ENCODE data around the gene PCED1A. TPM values are rescaled to one million over a fixed set of nuclear protein-coding genes. Genes with fewer than 3 reads are reported as not detected.
A peak's percentile ranks its signal among the peaks of the same experiment; 100 is the strongest.
"Not testable (repeated sequence)": the region's sequence is repeated elsewhere in the genome, so short reads cannot be mapped to it uniquely, and the experiment has no call there.

The PCED1A gene
- total RNA-seq, 2 donors from 2014 or later: 52.8 to 58.9 TPM

DNA sequence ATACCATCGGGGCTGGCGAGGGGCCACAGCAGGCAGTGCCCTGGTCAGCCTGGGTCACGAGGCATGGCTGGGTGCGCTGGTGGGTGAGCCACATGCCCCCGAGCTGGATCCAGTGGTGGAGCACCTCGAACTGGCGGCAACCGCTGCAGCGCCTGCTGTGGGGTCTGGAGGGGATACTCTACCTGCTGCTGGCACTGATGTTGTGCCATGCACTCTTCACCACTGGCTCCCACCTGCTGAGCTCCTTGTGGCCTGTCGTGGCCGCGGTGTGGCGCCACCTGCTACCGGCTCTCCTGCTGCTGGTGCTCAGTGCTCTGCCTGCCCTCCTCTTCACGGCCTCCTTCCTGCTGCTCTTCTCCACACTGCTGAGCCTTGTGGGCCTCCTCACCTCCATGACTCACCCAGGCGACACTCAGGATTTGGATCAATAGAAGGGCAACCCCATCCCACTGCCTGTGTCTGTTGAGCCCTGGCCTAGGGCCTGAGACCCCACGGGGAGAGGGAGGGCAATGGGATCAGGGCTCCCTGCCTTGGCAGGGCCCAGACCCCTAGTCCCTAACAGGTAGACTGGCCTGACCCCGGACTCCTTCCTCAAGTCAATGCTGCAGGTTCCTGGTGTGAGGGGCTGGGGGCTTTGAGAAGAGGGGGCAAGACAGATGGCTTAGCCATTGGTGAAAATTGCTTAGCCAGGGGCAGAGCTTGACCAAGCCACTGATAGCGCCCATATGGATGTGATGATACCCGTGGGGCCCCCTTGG is 23.7 kb downstream of the PCED1A start:
- ATAC-seq (replicated peaks in 1 of 2): peak; percentile 45 to 59
- peaks cover 4 to 9% of the 10 kb centered on the region in 2 donors for H3K36me3 Mint-ChIP-seq (ENCODE audit: insufficient read depth in 2 of 2)
- H3K27me3 Mint-ChIP-seq (ENCODE audit: low read depth): peaks cover 29% of the 10 kb centered on the region
- no peak overlapping the region for H3K4me3 Mint-ChIP-seq
- H3K4me1 Mint-ChIP-seq (ENCODE audit: low read depth): peaks cover 10% of the 10 kb centered on the region
- no peak overlapping the region for H3K27ac Mint-ChIP-seq
- H3K9me3 Mint-ChIP-seq: peaks cover 3 to 5% of the 10 kb centered on the region in 2 donors
- no peak for DNase-seq

DNA sequence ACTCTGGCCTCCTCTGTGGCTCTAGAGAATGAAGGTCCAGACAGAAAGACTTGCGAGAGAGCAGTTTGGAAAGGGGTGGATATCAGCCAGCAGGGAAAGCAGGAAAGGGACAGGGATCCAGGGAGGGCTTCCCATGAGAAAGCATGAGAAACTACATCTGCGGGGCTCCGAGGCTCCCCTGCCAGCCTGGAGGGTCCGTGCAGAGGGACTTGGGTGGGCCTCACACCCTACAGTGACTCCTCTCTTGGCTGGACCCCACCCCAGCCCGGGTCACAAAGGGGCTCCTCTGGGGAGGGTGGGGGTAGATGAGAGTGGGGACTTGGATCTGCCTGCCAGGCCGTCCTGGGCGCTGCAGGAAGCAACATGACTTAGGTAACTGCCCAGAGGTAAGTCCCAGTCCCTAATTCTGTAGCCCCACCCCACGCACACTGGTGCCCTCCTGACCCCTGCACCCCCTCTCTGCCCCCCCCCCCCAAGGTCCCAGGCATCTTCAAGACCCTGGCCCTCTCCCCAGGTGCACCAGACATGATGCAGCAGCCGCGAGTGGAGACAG is 24.3 kb downstream of the PCED1A start, which contains the start of gene TMEM239:
Gene TMEM239 (plus strand): TSS at position 335 of the 553 bp plus-strand sequence. CDS start 191 bp downstream, at position 526.
- H3K36me3 Mint-ChIP-seq (ENCODE audit: insufficient read depth in 2 of 2): peaks cover 4 to 14% of the 10 kb centered on the region in 2 donors
- no peak for ATAC-seq (replicated peaks in 1 of 2)
- H3K27me3 Mint-ChIP-seq (ENCODE audit: low read depth): peaks cover 32% of the 10 kb centered on the region
- peaks cover 3 to 5% of the 10 kb centered on the region in 2 donors for H3K9me3 Mint-ChIP-seq
- peaks cover 6% of the 10 kb centered on the region for H3K4me1 Mint-ChIP-seq (ENCODE audit: low read depth)
- no peak for DNase-seq
- no peak within 1 kb of the TSS for H3K27ac Mint-ChIP-seq
- no peak within 1 kb of the TSS for H3K4me3 Mint-ChIP-seq

DNA sequence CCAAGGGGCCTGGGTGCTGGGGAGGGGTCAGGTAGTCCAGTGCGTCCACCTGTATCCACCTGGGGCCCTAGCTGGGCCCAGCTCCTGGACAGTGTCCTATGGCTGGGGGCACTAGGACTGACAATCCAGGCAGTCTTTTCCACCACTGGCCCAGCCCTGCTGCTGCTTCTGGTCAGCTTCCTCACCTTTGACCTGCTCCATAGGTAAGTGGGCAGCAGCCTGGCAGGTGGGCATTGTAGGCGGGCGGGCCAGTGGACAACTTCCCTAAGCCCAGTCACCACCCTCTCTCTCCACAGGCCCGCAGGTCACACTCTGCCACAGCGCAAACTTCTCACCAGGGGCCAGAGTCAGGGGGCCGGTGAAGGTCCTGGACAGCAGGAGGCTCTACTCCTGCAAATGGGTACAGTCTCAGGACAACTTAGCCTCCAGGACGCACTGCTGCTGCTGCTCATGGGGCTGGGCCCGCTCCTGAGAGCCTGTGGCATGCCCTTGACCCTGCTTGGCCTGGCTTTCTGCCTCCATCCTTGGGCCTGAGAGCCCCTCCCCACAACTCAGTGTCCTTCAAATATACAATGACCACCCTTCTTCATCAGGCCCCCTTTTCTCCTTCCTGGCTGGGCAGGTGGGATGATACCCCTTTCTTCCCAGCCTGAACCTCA is 25.1 kb downstream of the PCED1A start:
- DNase-seq (no peak), ATAC-seq (replicated peaks in 1 of 2) (no peak)
- Mint-ChIP-seq H3K4me3 (no peak overlapping the region), H3K9me3 (peaks cover 3 to 5% of the 10 kb centered on the region in 2 donors), H3K27me3 (ENCODE audit: low read depth) (peaks cover 30% of the 10 kb centered on the region), H3K4me1 (ENCODE audit: low read depth) (peaks cover 3% of the 10 kb centered on the region), H3K27ac (no peak overlapping the region), H3K36me3 (ENCODE audit: insufficient read depth in 2 of 2) (peaks cover 4 to 15% of the 10 kb centered on the region in 2 donors)

DNA sequence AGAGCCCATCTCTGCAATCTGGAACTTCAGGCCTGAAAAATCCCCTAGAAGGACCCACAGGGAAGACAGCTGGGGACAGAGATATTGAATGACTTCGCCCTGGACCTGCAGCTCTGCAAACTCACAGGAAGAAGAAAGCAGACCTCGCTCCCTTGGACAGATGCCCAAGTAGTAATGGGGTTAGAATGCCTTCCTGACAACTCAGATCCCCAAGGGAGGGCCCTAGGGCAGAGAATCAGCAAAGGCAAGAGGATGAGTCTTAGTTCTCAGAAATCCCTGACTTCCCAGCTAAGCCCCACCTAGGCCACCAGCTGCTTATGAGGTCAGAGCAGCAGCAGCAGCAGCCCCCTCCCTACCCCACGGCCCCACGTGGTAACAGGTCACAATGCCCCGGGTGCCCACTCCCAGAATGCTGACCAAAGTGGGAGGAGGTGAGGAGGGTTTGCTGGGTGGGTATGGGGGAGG is 25.8 kb downstream of the PCED1A start, which contains the start of gene C20orf141:
Gene C20orf141 (plus strand): TSS at position 401 of the 465 bp plus-strand sequence. CDS start 198 bp downstream, outside the sequence.
- H3K4me1 Mint-ChIP-seq (ENCODE audit: low read depth): no peaks in the 10 kb centered on the region
- no peak for DNase-seq
- no peak within 1 kb of the TSS for H3K27ac Mint-ChIP-seq
- peaks cover 22% of the 10 kb centered on the region for H3K27me3 Mint-ChIP-seq (ENCODE audit: low read depth)
- ATAC-seq (replicated peaks in 1 of 2): no peak
- H3K9me3 Mint-ChIP-seq: peaks cover 3 to 5% of the 10 kb centered on the region in 2 donors
- no peak within 1 kb of the TSS for H3K4me3 Mint-ChIP-seq
- H3K36me3 Mint-ChIP-seq (ENCODE audit: insufficient read depth in 2 of 2): peaks cover 4 to 15% of the 10 kb centered on the region in 2 donors

DNA sequence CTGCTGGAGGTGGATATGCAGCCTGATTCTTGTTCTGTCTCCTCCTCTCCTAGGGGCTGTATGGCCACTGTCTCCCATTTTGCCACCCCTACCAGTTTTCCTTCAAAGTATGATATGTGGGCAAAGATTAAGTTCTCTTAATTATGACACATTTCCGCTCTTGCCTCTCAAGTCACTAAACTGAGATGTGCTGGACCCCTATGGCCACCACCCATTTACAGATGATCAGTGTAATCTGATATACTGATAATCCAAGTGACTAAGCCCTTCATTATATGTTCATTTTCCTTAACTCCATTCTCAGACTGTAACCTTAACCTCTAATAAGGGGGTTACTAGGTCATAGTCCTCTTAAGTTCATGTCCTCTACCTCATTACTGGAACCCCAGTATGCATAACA is 26.4 kb downstream of the PCED1A start:
- DNase-seq (no peak), ATAC-seq (replicated peaks in 1 of 2) (no peak)
- Mint-ChIP-seq H3K27ac (no peak overlapping the region), H3K27me3 (ENCODE audit: low read depth) (peaks cover 26% of the 10 kb centered on the region), H3K9me3 (peaks cover 3 to 5% of the 10 kb centered on the region in 2 donors), H3K4me3 (no peak overlapping the region), H3K36me3 (ENCODE audit: insufficient read depth in 2 of 2) (peaks cover 4 to 15% of the 10 kb centered on the region in 2 donors), H3K4me1 (ENCODE audit: low read depth) (peaks cover 3% of the 10 kb centered on the region)

DNA sequence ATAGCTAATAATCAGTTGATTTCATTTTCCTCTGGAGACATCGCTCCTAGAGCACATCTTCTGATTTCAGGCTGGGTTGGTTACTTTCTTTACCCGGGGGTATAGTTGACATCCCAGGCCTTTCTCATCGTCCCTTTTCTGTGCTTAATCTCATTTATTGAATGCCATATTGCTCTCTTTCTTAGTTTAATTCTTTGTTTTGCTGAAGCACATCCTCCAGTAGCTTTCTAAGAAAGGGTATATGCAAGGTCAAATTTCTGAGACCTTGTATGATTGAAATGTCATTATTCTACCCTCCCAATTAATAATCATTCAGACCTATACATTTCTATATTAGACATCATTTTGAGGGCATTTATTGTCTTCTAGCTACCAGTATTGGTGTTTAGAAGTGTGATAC is 28.3 kb downstream of the PCED1A start:
- H3K27me3 Mint-ChIP-seq (ENCODE audit: low read depth): peaks cover 31% of the 10 kb centered on the region
- DNase-seq (no peak), ATAC-seq (replicated peaks in 1 of 2) (no peak)
- peaks cover 3 to 5% of the 10 kb centered on the region in 2 donors for H3K9me3 Mint-ChIP-seq
- no peak overlapping the region for H3K4me3 Mint-ChIP-seq
- H3K36me3 Mint-ChIP-seq (ENCODE audit: insufficient read depth in 2 of 2): peaks cover 4 to 15% of the 10 kb centered on the region in 2 donors
- H3K4me1 Mint-ChIP-seq (ENCODE audit: low read depth): peaks cover 6% of the 10 kb centered on the region
- no peak overlapping the region for H3K27ac Mint-ChIP-seq

DNA sequence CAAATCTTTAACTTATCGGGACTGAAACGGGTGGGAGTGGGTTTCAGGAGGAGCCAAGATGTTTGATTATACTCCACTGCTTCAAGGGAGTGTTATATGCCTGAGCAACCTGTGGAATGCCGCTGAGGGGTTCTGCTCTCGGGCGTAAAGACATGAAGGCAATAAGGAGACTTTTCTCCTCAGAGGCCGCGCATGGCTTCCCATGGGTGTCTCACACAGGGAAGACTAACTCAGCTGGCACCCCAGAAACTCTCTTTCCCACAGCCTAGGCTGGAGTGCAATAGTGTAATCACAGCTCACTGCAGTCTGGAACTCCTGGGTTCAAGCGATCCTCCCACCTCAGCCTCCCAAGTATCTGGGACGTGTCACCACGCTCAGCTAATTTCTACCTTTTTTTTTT is 30.8 kb downstream of the PCED1A start:
- Mint-ChIP-seq H3K27me3 (ENCODE audit: low read depth) (peaks cover 45% of the 10 kb centered on the region), H3K9me3 (peaks cover 3 to 5% of the 10 kb centered on the region in 2 donors), H3K4me1 (ENCODE audit: low read depth) (peaks cover 6% of the 10 kb centered on the region), H3K27ac (no peak overlapping the region), H3K36me3 (ENCODE audit: insufficient read depth in 2 of 2) (peaks cover 4 to 15% of the 10 kb centered on the region in 2 donors), H3K4me3 (no peak overlapping the region)
- ATAC-seq (replicated peaks in 1 of 2) (no peak), DNase-seq (no peak)

DNA sequence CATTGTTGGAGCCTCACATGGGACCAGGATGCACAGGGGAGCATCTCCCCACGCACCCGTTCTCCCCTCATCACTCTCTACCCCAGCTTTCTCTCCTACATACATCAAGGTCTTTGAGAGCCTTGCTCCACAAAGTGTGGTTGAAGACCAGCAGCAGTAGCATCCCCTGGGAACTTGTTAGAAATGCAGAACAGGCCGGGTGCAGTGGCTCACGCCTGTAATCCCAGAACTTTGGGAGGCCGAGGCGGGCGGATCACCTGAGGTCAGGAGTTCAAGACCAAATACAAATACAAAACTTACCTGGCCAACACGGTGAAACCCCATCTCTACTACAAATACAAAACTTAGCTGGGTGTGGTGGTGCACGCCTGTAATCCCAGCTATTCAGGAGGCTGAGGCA is 32.5 kb downstream of the PCED1A start:
- H3K9me3 Mint-ChIP-seq; ATAC-seq (replicated peaks in 1 of 2); H3K27ac Mint-ChIP-seq; H3K4me3 Mint-ChIP-seq; H3K4me1 Mint-ChIP-seq (ENCODE audit: low read depth); DNase-seq: not testable (repeated sequence)
- Mint-ChIP-seq H3K36me3 (ENCODE audit: insufficient read depth in 2 of 2) (peaks cover 2 to 12% of the 10 kb centered on the region in 2 donors), H3K27me3 (ENCODE audit: low read depth) (peaks cover 51% of the 10 kb centered on the region)

DNA sequence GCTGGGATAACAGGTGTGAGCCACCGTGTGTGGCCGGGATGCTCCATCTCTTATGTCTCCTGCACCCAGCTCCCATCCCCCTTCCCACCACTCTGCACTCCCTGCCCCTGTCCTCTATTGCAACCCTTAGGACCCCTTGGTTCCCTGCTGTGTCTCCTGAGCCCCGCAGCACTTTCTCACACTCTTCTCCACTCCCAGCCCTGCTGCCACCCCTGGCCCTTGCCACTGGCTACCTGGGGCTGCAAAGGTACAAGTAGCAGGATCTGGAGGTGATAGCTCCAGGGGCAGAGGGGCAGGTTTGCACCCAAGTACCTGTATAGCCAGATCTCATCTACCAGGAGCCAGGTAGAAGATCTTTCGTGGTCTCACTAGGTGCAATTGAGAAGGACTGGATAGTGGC is 33.4 kb downstream of the PCED1A start:
- peaks cover 58% of the 10 kb centered on the region for H3K27me3 Mint-ChIP-seq (ENCODE audit: low read depth)
- H3K27ac Mint-ChIP-seq: no peak overlapping the region

DNA sequence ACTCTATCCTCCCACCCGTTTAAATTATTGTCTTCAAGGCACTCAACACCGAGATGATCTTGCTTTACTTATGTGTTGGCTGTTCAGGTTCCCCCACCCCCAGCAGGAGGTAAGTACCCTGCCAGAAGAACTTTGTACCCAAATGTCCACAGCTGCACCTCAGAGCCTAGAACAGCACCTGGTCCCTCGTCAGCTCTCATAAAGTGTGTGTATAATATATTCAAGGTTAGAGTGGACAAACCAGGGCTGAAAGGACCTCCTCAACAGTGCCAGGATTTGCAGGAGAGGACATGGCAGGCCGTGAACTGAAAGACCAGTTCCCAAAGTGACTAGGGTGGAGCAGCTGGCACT is 34.1 kb downstream of the PCED1A start:
- H3K9me3 Mint-ChIP-seq: no peaks in the 10 kb centered on the region
- no peak overlapping the region for H3K27ac Mint-ChIP-seq
- peaks cover 0 to 3% of the 10 kb centered on the region in 2 donors for H3K36me3 Mint-ChIP-seq (ENCODE audit: insufficient read depth in 2 of 2)
- H3K4me1 Mint-ChIP-seq (ENCODE audit: low read depth): peaks cover 11% of the 10 kb centered on the region
- H3K27me3 Mint-ChIP-seq (ENCODE audit: low read depth): peaks cover 54% of the 10 kb centered on the region
- H3K4me3 Mint-ChIP-seq: no peak overlapping the region
- DNase-seq (no peak), ATAC-seq (replicated peaks in 1 of 2) (no peak)

More for the DNA sequence above, 33.4 kb downstream of the PCED1A start:
- peaks cover 6% of the 10 kb centered on the region for H3K4me1 Mint-ChIP-seq (ENCODE audit: low read depth)
- no peak for ATAC-seq (replicated peaks in 1 of 2)
- no peak for DNase-seq
- H3K4me3 Mint-ChIP-seq: no peak overlapping the region
- peaks cover 0 to 9% of the 10 kb centered on the region in 2 donors for H3K36me3 Mint-ChIP-seq (ENCODE audit: insufficient read depth in 2 of 2)
- H3K9me3 Mint-ChIP-seq: peaks cover 0 to 2% of the 10 kb centered on the region in 2 donors

DNA sequence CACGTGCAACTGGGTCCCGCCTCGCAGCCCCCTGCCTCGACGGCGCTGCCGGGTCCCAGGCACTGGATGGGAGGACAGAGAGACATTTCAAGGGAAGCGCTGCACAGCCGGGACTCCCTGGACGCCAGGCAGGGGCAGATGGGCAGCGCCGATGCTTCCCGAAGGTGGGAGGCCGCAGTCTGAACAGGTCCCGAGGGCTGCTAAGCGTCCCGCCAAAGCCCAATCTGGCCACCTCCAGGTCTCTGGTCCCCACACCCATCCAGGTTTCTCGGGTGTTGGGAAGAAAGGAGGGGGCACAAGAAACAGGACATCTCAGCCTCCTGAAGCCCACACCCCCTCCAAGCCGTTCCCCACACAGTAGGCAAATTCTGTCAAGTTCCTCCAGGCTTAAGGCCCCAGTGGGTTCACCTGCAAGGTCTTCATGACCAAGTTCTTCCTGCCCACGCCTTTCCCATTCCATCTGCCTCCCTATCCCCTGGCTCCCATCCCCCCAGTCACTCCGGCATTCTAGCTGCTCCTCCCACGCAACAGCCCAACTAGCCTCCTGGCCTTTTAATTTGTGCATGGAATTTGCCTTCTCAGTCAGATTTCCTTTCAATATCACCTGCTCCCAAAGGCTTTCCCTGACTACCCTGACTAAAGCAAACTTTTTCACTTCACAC is 34.6 kb downstream of the PCED1A start:
- no peak overlapping the region for H3K4me3 Mint-ChIP-seq
- H3K9me3 Mint-ChIP-seq: no peaks in the 10 kb centered on the region
- ATAC-seq (replicated peaks in 1 of 2) (no peak), DNase-seq (no peak)
- H3K27ac Mint-ChIP-seq: no peak overlapping the region
- peaks cover 16% of the 10 kb centered on the region for H3K4me1 Mint-ChIP-seq (ENCODE audit: low read depth)
- peaks cover 54% of the 10 kb centered on the region for H3K27me3 Mint-ChIP-seq (ENCODE audit: low read depth)
- H3K36me3 Mint-ChIP-seq (ENCODE audit: insufficient read depth in 2 of 2): peaks cover 0 to under 1% of the 10 kb centered on the region in 2 donors

DNA sequence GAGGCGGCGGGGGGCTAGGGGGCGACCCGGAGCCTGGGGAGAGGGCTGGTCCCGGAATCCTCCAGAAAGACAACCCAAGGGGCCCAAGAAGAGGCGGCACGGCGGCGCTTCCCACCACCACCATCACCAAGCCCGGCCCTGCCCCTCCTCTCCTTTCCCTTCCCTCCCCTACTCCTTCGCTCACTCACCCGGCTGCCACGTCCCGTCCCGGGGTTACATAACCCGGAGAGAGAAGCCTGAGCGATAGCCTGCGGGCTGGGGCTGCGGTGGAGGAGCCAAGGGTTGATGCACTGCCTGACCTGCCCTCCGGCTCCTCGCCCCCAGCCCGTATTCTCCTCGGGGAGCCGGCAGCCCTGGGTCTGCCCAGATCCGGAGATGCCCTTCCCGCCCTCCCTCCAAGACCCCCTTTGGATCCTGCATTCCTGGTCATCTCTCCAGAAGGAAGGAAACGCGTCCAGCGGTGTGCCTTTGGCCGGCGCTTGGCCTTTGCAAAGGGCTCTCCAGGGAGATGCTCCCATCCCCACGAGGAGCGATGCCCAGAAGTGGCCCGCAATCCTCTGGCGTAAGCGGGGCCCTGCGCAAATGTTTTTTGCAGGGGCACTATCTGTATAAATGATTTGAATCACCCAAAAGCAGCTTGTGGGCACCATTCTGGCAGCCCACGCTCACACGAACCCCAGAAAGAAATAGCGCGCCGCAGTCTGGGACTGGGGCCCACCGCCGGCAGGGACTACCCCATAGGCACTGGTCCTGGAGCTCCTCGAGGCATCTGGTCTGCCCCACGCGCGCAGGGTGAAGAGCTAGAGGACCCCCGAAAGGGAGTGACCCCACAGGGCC is 35.4 kb downstream of the PCED1A start:
- no peak for ATAC-seq (replicated peaks in 1 of 2)
- H3K4me1 Mint-ChIP-seq (ENCODE audit: low read depth): peaks cover 20% of the 10 kb centered on the region
- DNase-seq: no peak
- peaks cover 59% of the 10 kb centered on the region for H3K27me3 Mint-ChIP-seq (ENCODE audit: low read depth)
- H3K9me3 Mint-ChIP-seq: no peaks in the 10 kb centered on the region
- no peak overlapping the region for H3K27ac Mint-ChIP-seq
- peaks cover under 1 to 2% of the 10 kb centered on the region in 2 donors for H3K36me3 Mint-ChIP-seq (ENCODE audit: insufficient read depth in 2 of 2)
- no peak overlapping the region for H3K4me3 Mint-ChIP-seq

All from activated T-cell treated with anti-CD3 and anti-CD28 coated beads, Interleukin-2, amount 50 U/mL, for 72 hours (primary cell).